Measurements from ENCODE around the gene GPR6.

DNA sequence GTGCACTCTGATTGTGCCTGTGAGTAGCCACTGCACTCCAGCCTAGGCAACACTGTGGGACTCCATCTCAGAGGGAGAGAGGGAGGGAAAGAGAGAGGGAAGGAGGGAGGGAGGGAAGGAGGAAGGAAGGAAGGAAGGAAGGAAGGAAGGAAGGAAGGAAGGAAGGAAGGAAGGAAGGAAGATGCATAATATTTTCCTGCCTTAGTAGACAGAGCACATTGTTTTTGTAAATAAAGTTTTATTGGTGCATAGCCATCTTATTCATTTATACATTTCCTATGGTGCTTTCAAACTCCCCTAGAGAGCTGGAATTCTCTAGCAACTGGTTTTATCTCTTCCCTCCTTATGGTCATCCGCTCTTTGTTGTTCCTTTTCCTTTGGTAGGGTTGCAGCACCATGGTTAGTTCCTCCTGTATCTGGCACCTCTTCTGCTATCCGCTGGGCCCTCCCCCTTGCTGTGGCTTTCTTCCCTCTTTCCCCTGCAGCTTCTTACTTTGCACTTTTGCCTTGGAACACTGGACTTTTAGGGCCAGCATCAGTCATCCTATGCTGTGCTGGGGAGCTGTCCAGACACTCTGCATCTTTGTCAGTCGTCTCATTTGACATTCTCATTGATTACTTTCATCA is 20.2 kb downstream of the GPR6 start:
- no peak for TF ChIP-seq POLR2A (IDR thresholded peaks at IDR 0.05)
- TF ChIP-seq CTCF (IDR thresholded peaks at IDR 0.05) = no peak
- TF ChIP-seq POLR2AphosphoS5 (IDR thresholded peaks at IDR 0.05) = no peak
- no peak for TF ChIP-seq EP300 (IDR thresholded peaks at IDR 0.05)
